GM18508 (cell line): ENCODE measurements around the gene ZDHHC7.

Experiments
- ATAC-seq: cut with Tn5 transposase; IDR thresholded peaks from one replicate; pipeline ENCODE4 v1.9.1; 2021; ENCODE audit warnings: moderate number of reproducible peaks; ENCODE audit not compliant: insufficient read depth, unreplicated experiment

ZDHHC7 gene

GRCh38 chr16:85002099-85002541, 9.2 kb downstream of the ZDHHC7 start:
- ATAC-seq = no peak

DNA sequence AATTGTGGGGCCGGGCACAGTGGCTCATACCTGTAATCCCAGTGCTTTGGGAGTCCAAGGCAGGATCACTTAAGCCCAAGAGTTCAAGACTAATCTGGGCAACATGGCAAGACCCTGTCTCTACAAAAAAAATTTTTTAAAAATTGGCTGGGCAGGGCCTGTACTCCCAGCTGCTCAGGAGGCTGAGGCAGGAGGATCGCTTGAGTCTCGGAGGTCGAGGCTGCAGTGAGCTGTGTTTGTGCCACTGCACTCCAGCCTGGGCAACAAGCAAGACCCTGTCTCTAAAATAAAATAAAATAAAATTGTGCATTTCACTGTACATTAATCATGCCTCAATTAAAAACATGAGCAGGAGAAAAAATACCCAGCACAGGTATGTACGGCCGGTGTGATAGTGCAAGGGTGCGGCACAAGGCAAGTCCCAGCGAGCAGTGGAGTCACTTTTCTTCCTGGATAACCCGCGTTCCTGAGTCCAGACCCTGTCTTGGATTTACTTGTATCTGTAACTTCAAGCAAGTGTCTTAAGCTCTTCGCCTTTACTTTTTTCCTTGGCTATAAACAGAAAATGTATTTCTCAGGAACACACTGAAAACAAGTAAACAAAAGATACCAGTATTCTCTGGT, 11.4 kb downstream of the ZDHHC7 start:
- no peak for ATAC-seq

DNA sequence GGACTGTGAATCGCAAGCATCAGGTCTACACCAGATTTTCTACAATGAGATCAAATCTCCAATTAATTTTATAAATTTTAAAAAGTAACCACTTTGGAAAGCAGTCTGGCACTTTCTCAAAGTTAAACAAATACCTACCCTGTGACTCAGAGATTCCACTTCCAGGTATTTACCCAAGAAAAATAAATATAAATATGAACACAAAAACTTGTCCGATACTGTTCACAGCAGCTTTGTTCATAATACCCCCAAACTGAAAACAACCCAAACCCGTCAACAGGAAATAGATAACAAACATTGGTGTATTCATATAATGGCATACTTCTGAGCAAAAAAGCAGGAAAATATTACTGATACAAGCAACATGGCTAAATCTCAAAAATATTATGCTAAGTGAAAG, 12.1 kb downstream of the ZDHHC7 start:
- no peak for ATAC-seq

DNA sequence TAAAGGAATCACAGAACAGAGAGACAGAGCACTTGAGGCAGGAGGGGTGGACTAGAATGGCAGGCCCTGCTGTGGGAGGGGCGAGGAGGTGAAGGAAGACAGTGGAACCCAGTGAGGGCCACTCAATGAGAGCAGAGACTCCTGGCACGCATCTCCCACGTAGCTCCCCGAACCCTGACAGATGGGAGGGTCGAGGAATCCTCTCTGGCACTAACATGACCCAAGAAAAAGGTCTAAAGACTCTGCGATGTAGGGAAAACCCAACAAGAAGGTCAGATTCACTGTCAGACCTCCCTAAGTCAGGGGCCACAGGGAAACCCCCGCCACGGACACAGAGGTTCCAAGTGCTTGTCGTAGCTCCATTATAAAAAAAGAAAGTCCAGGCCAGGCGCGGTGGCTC, 15.0 kb downstream of the ZDHHC7 start:
- ATAC-seq = no peak

GRCh38 chr16:84995663-84996062, 15.7 kb downstream of the ZDHHC7 start:
- no peak for ATAC-seq

DNA sequence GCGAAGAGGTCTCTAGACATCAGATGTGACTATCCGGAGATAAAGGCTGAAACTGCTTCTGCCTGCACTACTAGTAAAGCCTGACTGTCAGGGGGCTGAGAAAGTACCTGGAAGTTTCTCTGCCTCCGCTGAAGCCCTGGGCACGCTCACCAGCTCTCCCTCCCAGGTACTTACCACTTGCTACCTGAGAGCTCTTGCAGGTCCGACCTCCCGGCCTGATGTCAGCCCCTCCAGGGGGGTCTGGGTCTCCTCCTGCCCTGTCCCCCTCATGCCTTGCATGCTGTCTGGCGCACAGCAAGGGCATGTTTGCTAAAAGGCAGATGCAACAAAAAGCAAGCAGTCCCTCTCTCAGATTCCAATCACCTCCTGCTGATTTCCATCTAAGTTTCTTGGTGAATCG, 17.4 kb downstream of the ZDHHC7 start:
- ATAC-seq = no peak

- no peak for ATAC-seq
Observed at GRCh38 chr16:84992717-84993075, 18.6 kb downstream of the ZDHHC7 start.

DNA sequence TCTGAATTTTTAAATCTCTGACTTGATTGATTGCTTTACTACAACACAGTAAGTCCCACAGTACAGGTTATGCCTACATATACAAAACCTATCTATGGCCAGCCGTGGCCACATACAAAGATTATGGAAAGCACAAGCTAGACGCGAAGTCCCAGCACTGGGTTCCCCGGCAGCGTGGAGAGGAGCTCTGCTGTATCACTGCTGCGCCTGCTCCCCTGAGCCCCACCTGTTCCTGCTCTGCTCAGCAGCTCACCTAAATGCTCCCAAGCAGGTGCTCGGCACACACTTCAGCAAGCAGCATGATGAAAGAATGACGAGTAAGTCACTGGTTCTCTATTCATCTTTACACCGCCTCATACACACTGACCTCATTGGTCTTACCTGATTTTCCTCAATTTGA, 20.6 kb downstream of the ZDHHC7 start:
- ATAC-seq = no peak

GRCh38 chr16:84989749-84990620, 21.4 kb downstream of the ZDHHC7 start:
- no peak for ATAC-seq

GRCh38 chr16:84988328-84989080, 22.8 kb downstream of the ZDHHC7 start:
- ATAC-seq = no peak

DNA sequence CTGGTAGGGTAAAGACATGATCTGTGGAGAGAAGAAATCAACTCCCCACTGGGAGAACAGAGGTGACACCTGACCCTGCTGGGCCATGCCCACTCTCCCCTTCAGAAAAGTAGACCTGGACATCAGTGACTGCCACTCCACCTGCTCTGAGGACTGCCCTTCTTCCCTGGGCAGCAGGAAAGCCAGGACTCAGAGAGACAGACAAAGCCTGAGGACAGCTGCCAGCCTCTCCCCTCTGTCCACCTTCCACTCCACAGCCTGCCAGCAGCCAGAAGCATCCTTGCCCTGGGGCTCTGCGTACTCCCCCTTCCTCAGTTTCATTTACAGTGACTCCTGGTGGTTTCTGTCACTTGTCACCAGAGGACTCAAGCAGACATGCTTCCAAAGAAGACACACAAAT, 24.5 kb downstream of the ZDHHC7 start:
- ATAC-seq = no peak

DNA sequence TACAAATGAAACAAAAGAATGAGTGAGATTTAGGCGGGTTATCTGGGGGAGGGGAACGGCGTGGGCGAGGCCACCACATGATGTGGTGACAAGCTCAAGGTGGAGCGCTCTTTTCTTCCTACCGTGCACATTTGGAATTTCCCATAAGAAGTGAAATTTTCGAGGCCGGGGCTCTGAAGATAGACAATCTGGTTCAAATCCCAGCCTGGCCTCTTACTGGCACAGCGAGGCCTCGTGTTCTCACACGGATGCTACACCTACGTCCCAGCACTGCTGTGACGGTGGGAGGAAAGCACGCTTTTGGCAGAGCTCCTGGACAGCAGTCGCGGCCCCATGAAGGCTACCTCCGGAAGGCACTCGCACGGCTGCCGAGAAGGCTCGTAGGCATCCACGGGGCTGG, 25.2 kb downstream of the ZDHHC7 start:
- ATAC-seq = no peak

DNA sequence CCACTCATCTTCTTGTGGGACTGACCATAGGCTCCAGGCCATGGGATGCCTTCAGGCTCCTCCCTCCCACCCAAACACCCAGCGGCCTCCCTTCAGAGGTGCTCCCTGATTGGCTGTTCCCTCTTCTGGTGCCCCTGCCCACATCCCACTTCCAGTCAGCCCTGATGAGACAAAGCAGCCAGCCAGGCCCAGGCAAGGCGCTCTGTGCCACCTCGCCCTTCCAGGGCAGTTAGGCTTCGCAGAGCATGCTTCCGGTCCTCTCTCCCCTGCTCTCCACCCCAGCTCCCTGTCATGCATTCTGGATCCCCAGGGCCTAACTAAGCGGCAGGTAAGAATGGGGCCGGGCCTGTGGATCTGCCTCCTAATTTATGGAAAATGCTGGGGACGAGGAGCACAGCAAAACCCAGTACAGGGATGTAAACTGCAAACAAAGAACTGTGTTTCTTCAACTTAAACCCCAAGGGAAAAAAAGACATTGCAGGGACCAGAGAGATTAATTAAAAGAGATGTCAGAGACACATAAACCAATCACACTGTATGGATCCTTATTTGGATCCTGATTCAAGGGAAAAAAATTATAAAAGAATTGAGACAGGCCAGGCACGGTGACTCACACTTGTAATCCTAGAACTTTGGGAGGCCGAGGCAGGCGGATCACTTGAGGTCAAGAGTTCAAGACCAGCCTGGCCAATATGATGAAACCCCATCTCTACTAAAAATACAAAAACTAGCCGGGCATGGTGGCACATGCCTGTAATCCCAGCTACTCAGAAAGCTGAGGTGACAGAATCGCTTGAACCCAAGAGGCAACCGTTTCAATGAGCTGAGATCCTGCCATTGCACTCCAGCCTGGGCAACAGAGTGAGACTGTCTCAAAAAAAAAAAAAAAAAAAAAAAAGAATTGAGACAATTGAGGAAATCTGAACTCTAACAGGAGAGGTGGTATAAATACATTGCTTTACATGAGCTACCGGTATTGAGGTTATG, 26.0 kb downstream of the ZDHHC7 start:
- no peak for ATAC-seq

- no peak for ATAC-seq
Observed at GRCh38 chr16:84982434-84982833, 28.9 kb downstream of the ZDHHC7 start.

DNA sequence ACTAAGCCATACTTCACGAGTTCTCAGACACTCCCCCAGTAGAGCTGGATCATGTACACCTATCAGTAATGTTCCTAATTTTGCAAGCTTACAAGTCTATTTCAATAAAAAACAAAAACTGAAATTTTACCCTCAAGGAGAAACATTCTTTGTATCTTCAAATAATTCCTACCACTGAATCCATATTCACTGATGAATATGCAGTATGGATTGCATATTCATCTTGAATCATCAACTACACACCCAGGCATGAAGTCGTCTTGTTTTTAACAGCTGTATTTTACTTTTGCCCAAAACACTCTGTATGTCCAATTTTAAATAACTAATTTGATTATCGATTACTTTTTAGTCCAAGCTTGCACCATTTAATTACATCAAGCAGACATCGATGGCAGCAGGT, 31.8 kb downstream of the ZDHHC7 start:
- no peak for ATAC-seq

- no peak for ATAC-seq
Observed at GRCh38 chr16:84976644-84977400, 34.5 kb downstream of the ZDHHC7 start.

DNA sequence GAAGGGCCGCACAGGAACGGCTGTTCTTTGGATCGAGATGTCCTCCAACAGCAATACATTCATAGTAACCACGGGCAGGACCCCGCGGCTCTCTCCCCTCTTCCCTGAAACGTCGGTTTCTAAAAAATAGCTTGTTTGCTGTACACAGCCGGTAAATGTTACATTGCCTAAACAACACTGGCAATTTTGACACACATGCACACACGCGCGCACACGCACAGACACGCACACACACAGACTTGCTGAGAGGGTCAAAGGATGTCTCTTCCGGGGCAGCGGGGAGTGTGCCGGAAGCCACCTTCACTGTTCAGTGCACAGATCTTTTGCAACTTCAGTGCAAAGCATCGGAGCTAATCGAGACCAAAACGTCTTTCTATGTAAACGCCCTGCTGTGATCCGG, 35.8 kb downstream of the ZDHHC7 start:
- no peak for ATAC-seq

DNA sequence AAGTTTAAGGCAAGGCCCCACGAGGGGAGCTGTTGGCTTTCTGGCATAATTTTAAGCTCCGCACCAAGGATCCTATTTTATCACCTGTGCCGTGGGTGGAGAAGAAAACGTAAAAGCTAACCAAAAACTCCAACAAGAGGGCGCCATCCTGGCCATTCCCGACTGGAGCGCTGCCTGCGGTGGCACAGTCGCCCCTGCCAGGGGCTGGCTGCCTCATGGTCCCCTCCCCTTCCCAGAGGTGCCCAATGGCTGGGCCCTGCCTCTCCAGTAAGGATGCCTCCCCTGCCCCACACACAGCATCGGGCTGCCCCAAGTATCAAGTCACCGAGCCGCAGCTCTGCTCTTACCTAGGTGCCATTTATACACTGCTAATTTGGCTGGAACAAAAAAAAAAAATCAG, 36.3 kb downstream of the ZDHHC7 start:
- no peak for ATAC-seq

DNA sequence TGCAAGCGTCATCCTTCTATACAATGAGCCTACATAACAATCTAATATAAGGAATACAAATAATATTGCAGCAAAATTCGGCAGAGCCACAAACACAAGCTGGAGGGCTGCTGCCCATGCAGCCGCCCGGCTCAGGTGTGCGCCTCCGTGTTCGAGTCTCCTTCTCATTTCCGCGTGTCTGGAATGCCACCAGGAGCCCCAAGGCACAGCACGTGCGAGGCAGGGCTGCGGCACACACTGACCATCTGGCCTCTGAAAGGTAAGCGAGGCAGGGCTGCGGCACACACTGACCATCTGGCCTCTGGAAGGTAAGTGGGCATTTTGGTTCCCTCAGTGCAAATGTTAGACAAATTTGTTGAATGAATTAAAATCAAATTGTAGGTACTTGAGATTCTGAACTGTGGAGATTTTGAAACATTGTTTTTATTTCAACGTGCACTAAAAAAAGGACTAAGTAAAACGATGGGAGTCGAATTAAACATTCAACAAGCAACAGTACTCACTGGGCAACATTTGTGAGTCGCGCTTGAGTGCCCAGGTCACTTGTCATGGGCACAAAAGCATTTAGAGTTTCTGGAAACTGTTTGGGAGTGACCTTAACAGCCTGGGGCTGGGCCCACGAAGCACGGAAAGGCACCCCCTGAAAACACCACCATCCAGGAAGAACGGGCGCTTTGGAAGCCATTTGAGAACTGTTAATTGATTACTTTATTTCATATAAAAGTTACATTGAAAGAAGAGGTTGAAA, 37.4 kb downstream of the ZDHHC7 start:
- no peak for ATAC-seq
